HepG2 (cell line): ENCODE results near the gene TPGS1. TPM values are rescaled to one million over a fixed set of nuclear protein-coding genes. Genes with fewer than 3 reads are reported as not detected.

Source experiments
- ADNP ChIP-seq: sonication (generic); formaldehyde crosslinking; IDR thresholded peaks from 2 replicates; pipeline ENCODE4 v1.4.0; 2020; ENCODE audit warnings: missing genetic modification reagents
- CHD4 ChIP-seq: fragments of 200-600 bp; sonication (generic); IDR thresholded peaks from 2 replicates; pipeline ENCODE4 v1.7.0; 2017; ENCODE audit warnings: mild to moderate bottlenecking, low read length, borderline replicate concordance
- ESRRA ChIP-seq: sonication (generic); formaldehyde crosslinking; IDR thresholded peaks from 2 replicates; pipeline ENCODE4 v1.5.1; 2020; ENCODE audit warnings: mild to moderate bottlenecking, low read depth, missing genetic modification reagents
- FOSL2 ChIP-seq: sonication (generic); formaldehyde crosslinking; IDR thresholded peaks from 2 replicates; pipeline ENCODE4 v1.4.0; 2020; ENCODE audit warnings: missing genetic modification reagents
- GATAD2A ChIP-seq: IDR thresholded peaks from 2 replicates; pipeline ENCODE4 v1.6.1; 2016
- HDAC2 ChIP-seq: sonication (generic); formaldehyde crosslinking; IDR thresholded peaks from 2 replicates; pipeline ENCODE4 v1.4.0; 2020; ENCODE audit warnings: missing genetic modification reagents
- HIVEP1 ChIP-seq: sonication (generic); formaldehyde crosslinking; IDR thresholded peaks from 2 replicates; pipeline ENCODE4 v1.4.0; 2020; ENCODE audit warnings: mild to moderate bottlenecking, missing genetic modification reagents
- KDM5B ChIP-seq: sonication (generic); formaldehyde crosslinking; IDR thresholded peaks from 2 replicates; pipeline ENCODE4 v1.4.0; 2020; ENCODE audit warnings: missing genetic modification reagents, mild to moderate bottlenecking, borderline replicate concordance
- MXD3 ChIP-seq: IDR thresholded peaks from 2 replicates; pipeline ENCODE4 v1.6.1; 2016; ENCODE audit warnings: mild to moderate bottlenecking, missing biosample characterization, missing genetic modification reagents
- NFATC3 ChIP-seq: sonication (generic); formaldehyde crosslinking; IDR thresholded peaks from 2 replicates; pipeline ENCODE4 v1.5.1; 2020; ENCODE audit warnings: mild to moderate bottlenecking, missing genetic modification reagents
- PRDM15 ChIP-seq: sonication (generic); formaldehyde crosslinking; IDR thresholded peaks from 2 replicates; pipeline ENCODE4 v1.4.0; 2020; ENCODE audit warnings: missing genetic modification reagents
- RCOR2 ChIP-seq: IDR thresholded peaks from 2 replicates; pipeline ENCODE4 v1.6.1; 2016; ENCODE audit warnings: missing biosample characterization, missing genetic modification reagents
- SP1 ChIP-seq, 2 experiments: fragments of 450-650 bp in 1 of 2; sonication (generic) in 1 of 2; formaldehyde crosslinking in 1 of 2; IDR thresholded peaks; 2 replicates each; pipeline versions ENCODE4 v1.4.0 to v1.6.1; 2016 to 2020; ENCODE audit warnings: missing genetic modification reagents in 1 of 2
- STAG1 ChIP-seq: sonication (generic); formaldehyde crosslinking; IDR thresholded peaks from 2 replicates; pipeline ENCODE4 v1.4.0; 2020; ENCODE audit warnings: missing genetic modification reagents
- YY1 ChIP-seq: IDR thresholded peaks from 2 replicates; pipeline ENCODE4 v1.6.1; 2011; ENCODE audit warnings: low read length, low read depth, moderate library complexity, mild to moderate bottlenecking; ENCODE audit not compliant: insufficient read depth, insufficient replicate concordance
- ZFX ChIP-seq: sonication (generic); formaldehyde crosslinking; IDR thresholded peaks from 2 replicates; pipeline ENCODE4 v1.4.0; 2020; ENCODE audit warnings: mild to moderate bottlenecking, low read depth, missing genetic modification reagents, moderate library complexity
- ZNF331 ChIP-seq: sonication (generic); formaldehyde crosslinking; IDR thresholded peaks from 2 replicates; pipeline ENCODE4 v1.4.0; 2020; ENCODE audit warnings: missing genetic modification reagents
- ZNF362 ChIP-seq: sonication (generic); formaldehyde crosslinking; IDR thresholded peaks from 2 replicates; pipeline ENCODE4 v1.4.0; 2020; ENCODE audit warnings: missing genetic modification reagents, mild to moderate bottlenecking, borderline replicate concordance
- ZNF460 ChIP-seq: sonication (generic); formaldehyde crosslinking; IDR thresholded peaks from 2 replicates; pipeline ENCODE4 v1.5.1; 2020; ENCODE audit warnings: missing genetic modification reagents, mild to moderate bottlenecking, borderline replicate concordance
- ZNF597 ChIP-seq: sonication (generic); formaldehyde crosslinking; IDR thresholded peaks from 2 replicates; pipeline ENCODE4 v1.5.0; 2020; ENCODE audit warnings: missing genetic modification reagents
- ZNF614 ChIP-seq: IDR thresholded peaks from 2 replicates; pipeline ENCODE4 v1.6.1; 2018; ENCODE audit warnings: missing biosample characterization, missing genetic modification reagents, inconsistent platforms, borderline replicate concordance
- ZNF672 ChIP-seq: sonication (generic); formaldehyde crosslinking; IDR thresholded peaks from 2 replicates; pipeline ENCODE4 v1.8.1; 2022; ENCODE audit warnings: missing genetic modification reagents
- ZNF766 ChIP-seq: sonication (generic); formaldehyde crosslinking; IDR thresholded peaks from 2 replicates; pipeline ENCODE4 v1.5.0; 2020; ENCODE audit warnings: missing genetic modification reagents, borderline replicate concordance
- ZNF777 ChIP-seq: sonication (generic); formaldehyde crosslinking; IDR thresholded peaks from 2 replicates; pipeline ENCODE4 v1.4.0; 2020; ENCODE audit warnings: missing genetic modification reagents
- polyA plus RNA-seq, 8 experiments: library from polyadenylated mRNA; depleted of rRNA in 3 of 8; stranded (reverse) in 7 of 8; unstranded in 1 of 8; fragments of >200 nt; fragmentation: Illumina TruSeq in 4 of 8; extraction: Trizol in 4 of 8; gene quantifications; 2 replicates each; pipeline versions ENCODE4 v1.2.1 to v1.2.3, GENCODE V29; 2011 to 2016; ENCODE audit warnings: low read depth in 4 of 8, missing spikeins in 1 of 8, mixed read lengths in 1 of 8; ENCODE audit not compliant: insufficient read depth in 1 of 8
- total RNA-seq, 5 experiments: library from RNA; depleted of rRNA; stranded (reverse); fragments of >200 nt; fragmentation: Illumina TruSeq; extraction: Trizol; gene quantifications; 2 replicates each; pipeline ENCODE4 v1.2.3, GENCODE V29; 2016; ENCODE audit warnings: low read depth in 1 of 5

The TPGS1 gene
- total and polyA plus RNA-seq, 2 of the 13 experiments (the other 11 are each of a cell fraction or from before 2014, with no cell fraction given): 1.1 to 6.2 TPM

- TF ChIP-seq FOSL2 (CRISPR knock-in tag) (peak; percentile 14; the same call in 1 of the 2 replicates), ZNF672 (CRISPR knock-in tag) (no peak), ZNF331 (CRISPR knock-in tag) (0 out of 2 replicates have a peak, but pooled peaks have one; percentile 59), HIVEP1 (CRISPR knock-in tag) (no peak), YY1 (peak; percentile 8), ZNF766 (CRISPR knock-in tag) (no peak), ZNF777 (no peak), CHD4 (peak; percentile 65; the same call in 1 of the 2 replicates), SP1 (IDR thresholded peaks at IDR 0.05) (no peak), SP1 (CRISPR knock-in tag; IDR thresholded peaks at IDR 0.05) (0 out of 2 replicates have a peak, but pooled peaks have one; percentile 19), ZNF597 (CRISPR knock-in tag) (no peak), ZNF614 (CRISPR knock-in tag) (no peak), ESRRA (CRISPR knock-in tag) (0 out of 2 replicates have a peak, but pooled peaks have one; percentile 48), RCOR2 (CRISPR knock-in tag) (peak; percentile 85), PRDM15 (CRISPR knock-in tag) (peak; percentile 92), ZNF362 (CRISPR knock-in tag) (no peak), KDM5B (CRISPR knock-in tag) (peak; percentile 1; the same call in 1 of the 2 replicates), HDAC2 (0 out of 2 replicates have a peak, but pooled peaks have one; percentile 39), ADNP (CRISPR knock-in tag) (peak; percentile 97), MXD3 (0 out of 2 replicates have a peak, but pooled peaks have one; percentile 38), ZFX (peak; percentile 17; the same call in 1 of the 2 replicates), NFATC3 (no peak), GATAD2A (CRISPR knock-in tag) (0 out of 2 replicates have a peak, but pooled peaks have one; percentile 15), STAG1 (CRISPR knock-in tag) (peak; percentile 31), ZNF460 (CRISPR knock-in tag) (peak; percentile 100)
These were observed 11.7 kb upstream of the TPGS1 start (continued) for GRCh38 chr19:495402-496111.
